Epithelial cell of proximal tubule (primary cell): Measurements from ENCODE around the gene RSPH1. TPM values are rescaled to one million over a fixed set of nuclear protein-coding genes. Genes with fewer than 3 reads are reported as not detected.

Source experiments
- DNase-seq: peaks from one replicate; pipeline ENCODE4 v3.0.0-alpha.2; 2011; ENCODE audit warnings: low read depth
- H3K4me3 ChIP-seq: 2 replicates; pipeline ENCODE4 v1.5.1; 2011; ENCODE audit warnings: low read depth, mild to moderate bottlenecking, low read length
- CTCF ChIP-seq: conservative IDR thresholded peaks from 2 replicates; pipeline ENCODE4 v1.5.1; 2012; ENCODE audit warnings: low read depth, mild to moderate bottlenecking, low read length
- total RNA-seq: library from RNA; depleted of rRNA; stranded (reverse); fragments of >200 nt; gene quantifications from 2 replicates; pipeline ENCODE4 v1.2.3, GENCODE V29; 2015

RSPH1 gene
- total RNA-seq, 1 donor from 2014 or later, result 1.8 TPM

- DNase-seq, result no peak
- no peak overlapping the region for H3K4me3 ChIP-seq
- TF ChIP-seq CTCF, result no peak
Measured at GRCh38 chr21:42525029-42525581, 29.1 kb upstream of the RSPH1 start.

GRCh38 chr21:42524341-42525028 lies 28.5 kb upstream of the RSPH1 start:
- no peak for DNase-seq
- no peak overlapping the region for H3K4me3 ChIP-seq
- no peak for TF ChIP-seq CTCF

GRCh38 chr21:42523941-42524340 lies 27.9 kb upstream of the RSPH1 start:
- H3K4me3 ChIP-seq, result no peak overlapping the region
- DNase-seq, result no peak
- no peak for TF ChIP-seq CTCF

GRCh38 chr21:42523211-42523610 lies 27.2 kb upstream of the RSPH1 start:
- no peak overlapping the region for H3K4me3 ChIP-seq
- no peak for TF ChIP-seq CTCF

GRCh38 chr21:42522771-42523170 lies 26.7 kb upstream of the RSPH1 start:
- no peak for TF ChIP-seq CTCF
- no peak overlapping the region for H3K4me3 ChIP-seq
- DNase-seq, result no peak

More at GRCh38 chr21:42523211-42523610, 27.2 kb upstream of the RSPH1 start:
- DNase-seq, result no peak

- H3K4me3 ChIP-seq, result no peak overlapping the region
- TF ChIP-seq CTCF, result no peak
Measured at GRCh38 chr21:42522271-42522670, 26.2 kb upstream of the RSPH1 start.

GRCh38 chr21:42521805-42522204 lies 25.8 kb upstream of the RSPH1 start:
- H3K4me3 ChIP-seq, result no peak overlapping the region
- TF ChIP-seq CTCF, result no peak
- no peak for DNase-seq

More at GRCh38 chr21:42522271-42522670, 26.2 kb upstream of the RSPH1 start:
- DNase-seq, result no peak
